SKM-1 (cell line): ENCODE results near the gene BABAM2.

ENCODE experiments used
- DNase-seq: peaks from one replicate; lab custom pipeline; 2025; ENCODE audit not compliant: unreplicated experiment; lab: John Stamatoyannopoulos, UW

The BABAM2 gene

DNA sequence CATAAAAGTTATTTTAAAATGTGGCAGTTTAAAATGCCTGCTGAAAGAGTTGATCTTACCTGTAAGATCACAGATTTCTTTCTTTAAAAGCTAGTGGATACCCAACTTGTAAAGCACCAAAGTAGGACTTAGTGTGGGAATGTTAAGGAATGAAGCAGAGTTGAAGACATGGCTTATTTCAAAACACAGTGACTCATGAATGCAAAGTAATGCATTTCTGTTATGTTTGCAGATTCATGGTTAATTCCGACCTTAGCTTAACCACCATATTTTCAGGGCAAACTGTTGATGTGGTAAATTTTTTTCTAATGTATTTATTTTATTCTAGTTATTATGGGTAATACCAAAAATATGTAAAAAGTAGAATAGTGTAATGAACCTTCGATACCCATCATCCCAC is 295.4 kb downstream of the BABAM2 start:
- no peak for DNase-seq

DNA sequence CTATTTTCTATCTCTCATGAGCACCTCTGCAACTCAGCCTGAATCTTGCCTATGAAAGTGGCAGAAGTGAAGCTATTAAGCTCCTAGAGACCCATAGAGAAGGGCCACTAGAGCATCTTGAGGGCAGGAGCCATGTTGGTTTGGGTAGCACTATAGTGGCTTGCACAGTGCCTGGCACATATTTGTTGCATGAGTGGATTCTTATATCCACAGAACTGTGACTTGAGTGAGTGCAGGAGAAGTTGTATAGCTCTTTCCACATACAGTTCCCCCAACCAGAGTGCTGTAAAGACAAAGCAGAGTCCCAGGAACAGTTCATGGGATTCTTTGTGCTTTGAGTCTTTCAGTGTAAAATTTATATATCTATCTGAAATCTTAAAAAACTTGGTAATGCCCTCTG is 296.7 kb downstream of the BABAM2 start:
- DNase-seq: no peak

DNA sequence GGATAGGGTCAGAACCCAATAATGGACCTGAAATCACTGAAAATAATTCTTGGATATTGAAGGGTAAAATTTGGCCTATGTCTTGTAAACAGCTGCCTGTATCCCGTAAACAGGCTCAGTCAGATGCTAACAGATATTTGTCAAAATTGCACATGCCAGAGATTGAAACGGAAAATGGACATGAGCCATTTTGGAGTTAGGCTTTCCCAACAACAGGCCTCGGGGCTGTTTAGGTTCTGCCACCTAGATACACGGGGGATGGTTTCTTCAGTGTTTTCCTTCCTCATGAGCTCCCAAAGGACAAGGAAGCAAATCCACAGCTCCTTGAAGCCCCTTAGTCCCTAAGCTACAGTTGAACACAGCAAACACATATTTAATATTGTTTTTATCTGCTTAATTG is 297.9 kb downstream of the BABAM2 start:
- DNase-seq: no peak

DNA sequence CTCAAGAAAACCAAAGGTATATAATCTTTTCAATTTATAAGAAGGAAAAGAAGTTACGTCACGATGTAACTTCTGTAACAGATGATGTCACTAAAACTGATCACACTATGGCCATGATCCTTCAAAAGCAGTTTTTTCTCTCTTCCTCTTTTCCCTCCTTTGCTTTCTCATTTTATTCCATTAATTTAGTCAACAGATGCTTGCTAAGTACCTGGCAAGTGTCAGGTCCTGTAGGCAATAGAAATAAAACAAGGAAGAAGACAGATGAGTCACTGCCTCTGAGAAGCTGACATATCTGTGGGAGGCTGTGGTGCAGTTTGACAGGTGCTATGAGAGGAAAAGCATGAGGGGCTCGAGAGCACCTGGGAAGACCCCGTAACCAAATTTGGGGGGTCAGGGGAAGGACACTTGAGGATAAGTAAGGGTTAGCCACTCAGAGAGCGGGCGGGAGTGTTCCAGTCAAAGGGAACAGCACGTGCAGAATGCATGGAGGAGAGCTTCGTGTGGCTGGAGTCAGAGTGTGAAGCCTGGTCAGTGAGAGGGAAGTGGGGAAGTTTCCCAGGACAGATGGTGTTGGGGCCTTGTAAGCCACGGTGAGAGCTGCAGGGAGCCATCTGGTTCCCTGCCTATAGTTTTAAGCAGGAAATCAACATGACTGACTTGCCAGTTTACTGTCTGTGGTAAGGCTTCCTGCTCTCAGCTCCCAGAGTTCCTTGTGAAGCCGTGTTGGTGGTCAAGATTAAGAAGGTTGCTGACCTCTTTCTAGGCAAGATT is 303.3 kb downstream of the BABAM2 start:
- no peak for DNase-seq

DNA sequence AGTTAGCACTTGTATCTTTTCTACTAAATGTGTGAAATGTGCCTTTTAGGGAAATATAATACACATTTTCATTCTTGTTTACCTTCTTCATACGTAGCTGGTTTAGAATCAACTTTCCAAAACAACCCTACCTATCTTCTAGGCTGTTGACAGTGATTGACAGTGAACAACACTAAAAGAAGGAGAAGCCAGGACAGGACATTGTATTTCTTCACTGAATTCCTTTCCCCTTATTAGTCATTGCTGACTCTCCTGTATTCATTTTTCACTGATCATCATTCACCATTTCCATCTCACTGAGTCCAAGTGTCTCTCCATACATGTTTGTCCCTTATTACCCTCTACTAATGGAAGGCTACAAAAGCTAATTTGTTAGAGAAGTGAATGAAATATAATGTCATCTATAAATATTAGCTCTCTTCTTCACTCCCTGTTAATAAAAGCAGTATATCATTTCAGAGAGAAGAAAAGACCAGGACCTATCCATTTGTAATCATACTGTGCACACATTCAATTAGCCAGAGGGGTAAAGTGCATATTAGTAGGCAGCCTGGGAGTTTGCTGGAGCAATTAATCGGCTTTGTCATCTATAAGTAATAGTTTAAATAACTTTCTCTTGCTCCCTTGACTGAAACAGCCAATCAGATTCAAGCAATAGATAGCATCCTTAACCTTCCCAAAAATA is 309.6 kb downstream of the BABAM2 start:
- no peak for DNase-seq

DNA sequence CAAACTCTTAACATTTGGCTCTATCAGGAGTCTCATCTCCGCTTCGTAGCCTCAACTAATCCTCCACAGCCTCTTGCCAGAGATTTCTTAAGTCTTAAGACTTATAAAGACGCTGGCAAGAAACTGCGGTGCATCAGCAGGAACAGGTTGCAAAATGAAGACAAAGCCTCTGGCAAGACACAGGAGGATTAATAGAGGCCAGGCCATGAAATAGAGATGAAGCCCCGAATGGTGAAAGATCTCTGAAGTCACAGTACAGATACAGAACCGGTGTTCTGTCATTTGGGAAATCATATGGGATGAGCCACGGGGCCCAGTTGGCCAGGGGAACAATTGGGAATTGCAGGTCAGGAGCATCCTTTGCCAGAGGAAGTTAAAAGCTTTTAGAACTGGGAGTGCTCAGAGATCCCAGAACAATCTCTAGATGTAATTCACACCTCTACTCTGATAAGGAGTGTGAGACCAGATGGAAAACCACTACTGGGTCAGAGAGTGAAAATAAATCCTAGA is 311.2 kb downstream of the BABAM2 start:
- no peak for DNase-seq

DNA sequence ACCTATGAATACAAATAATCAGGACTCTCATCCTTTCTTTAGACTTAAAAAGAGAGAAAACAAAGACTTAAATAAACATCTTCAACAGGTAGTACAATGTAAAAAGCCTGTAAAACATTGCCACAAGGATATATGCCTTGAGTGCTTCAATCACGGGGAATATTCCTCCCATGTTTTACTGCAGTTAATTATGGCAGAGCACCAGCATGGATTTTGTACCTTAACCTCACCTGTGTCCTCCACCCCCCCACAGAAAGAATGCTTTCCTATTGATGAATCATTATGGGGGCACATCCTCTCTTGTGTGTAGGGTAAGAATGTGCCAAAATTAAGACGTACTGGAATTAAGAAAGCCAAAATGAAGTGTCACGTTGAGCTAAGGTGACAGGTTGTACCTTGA is 312.2 kb downstream of the BABAM2 start:
- no peak for DNase-seq

DNA sequence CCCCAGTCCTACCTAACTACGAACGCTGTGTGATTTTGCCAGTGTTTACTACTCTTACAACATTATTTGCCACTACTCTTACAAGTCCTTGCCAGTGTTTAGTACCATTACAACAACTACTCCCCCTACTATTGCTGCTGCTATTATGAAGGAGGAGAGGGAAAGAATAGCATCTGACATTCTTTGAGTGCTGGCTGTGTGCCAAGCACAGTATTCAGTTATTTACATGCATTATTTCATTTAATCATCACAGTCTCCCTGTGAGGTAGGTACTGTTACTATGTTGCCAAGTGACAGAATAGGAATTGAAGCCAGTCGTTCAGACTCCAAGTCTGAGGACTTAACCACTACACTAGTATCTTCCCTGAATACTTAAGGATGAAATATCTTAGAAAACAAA is 316.2 kb downstream of the BABAM2 start:
- DNase-seq: no peak

DNA sequence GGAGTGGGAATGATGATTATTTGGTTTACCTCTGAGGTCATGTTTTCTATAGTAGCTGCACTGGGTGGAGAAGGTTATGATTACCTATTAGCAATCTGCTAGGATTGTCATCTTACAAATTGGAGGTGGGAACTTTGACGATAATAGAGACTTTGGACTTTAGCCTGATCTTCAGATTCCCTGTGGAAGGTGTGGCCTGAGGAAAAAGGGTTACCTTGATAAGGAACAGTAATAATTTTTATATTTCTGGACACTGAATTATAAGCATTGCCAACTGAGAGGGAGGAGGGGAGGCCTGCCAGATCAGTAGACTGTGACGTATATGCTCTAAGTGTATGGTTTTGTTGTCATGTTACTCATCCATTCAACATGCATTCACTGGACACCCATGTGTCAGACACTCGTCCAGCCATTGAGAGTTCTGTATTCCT is 318.7 kb downstream of the BABAM2 start:
- no peak for DNase-seq

DNA sequence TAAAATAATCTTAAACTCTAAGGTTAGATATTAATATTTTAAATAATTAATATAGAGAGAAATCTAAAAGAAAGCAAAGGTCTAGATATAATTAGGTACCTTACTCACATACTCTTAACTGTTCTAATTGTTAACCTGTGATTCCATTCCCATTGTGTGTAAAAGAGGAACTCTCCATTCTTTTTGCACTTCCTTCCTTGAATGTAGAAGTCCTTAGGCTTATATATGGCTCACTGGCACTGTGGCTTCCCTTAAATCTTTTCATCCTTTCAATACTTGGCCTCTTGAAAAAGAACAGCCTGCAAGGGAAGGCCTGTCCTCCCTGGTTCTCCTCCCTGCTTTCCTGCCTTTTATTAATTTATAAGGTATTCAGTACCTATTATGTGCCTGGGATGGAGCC is 319.3 kb downstream of the BABAM2 start:
- DNase-seq: no peak

DNA sequence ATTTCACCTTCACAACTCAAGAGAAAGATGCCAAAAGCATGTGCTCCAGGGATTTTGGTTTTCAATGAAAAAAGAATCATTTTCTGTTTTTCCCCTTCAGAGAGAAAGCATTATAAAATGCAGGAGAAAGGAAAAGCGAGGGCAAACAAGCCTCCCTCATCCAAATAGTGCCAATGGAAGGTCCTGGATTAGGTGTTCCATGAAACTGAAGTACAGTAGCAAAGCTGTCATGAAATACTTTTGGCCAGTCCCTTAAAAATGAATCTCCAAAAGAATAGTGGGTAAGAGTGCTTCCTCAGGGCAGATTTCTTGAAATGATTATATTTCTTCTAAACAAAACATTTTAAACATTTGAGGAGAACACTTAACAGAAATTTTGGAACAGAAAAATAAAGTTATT is 320.0 kb downstream of the BABAM2 start:
- DNase-seq: no peak

DNA sequence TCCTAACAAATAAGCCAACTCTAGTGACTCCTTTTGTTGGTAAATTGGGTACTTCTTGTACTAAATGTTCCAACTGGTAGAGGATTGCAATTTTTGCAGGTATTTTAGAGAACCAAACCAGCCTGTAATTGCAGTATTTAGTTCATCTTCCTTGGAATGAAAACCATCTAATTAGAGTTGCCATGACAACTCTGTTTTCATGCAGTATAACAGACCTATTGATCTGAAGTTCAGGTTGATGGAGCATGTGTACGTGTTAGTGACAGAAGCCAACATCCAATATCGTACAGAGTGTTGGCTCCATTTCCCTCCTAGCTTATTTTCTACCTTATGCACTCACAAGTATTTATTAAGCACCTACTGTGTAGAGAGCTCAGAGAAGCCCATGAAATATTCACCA is 325.8 kb downstream of the BABAM2 start:
- no peak for DNase-seq

DNA sequence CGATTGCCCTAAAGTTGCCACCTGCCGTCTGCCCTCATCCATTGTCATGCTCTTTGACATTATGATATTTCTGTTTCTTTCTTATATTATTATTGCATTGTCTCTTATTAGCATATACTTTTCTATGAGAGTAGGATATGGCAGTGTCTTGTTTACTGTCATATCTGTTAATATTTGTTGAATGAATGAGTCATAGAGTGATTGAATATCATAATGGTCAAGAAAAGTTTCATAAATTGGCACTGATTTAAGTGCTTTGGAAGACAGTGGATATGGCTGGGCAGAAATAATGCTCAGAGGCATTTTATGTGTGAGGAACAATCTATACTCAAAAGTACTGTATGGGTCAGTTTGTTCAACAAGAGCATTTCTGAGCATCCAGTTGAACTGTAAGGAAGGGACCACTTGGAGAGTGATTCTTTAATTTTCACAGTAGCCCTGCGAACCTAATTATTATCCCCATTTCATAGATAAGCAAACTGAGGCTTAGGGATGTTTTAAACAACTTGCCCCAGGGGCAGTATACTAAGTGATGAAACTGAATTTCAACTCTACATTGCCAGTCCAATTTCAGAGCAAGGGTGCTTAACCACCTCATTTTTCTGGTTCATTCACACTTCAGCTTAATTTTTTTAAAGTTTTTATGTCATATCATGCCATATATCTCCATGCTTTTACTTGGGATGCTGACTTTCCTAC is 326.7 kb downstream of the BABAM2 start:
- DNase-seq: no peak

DNA sequence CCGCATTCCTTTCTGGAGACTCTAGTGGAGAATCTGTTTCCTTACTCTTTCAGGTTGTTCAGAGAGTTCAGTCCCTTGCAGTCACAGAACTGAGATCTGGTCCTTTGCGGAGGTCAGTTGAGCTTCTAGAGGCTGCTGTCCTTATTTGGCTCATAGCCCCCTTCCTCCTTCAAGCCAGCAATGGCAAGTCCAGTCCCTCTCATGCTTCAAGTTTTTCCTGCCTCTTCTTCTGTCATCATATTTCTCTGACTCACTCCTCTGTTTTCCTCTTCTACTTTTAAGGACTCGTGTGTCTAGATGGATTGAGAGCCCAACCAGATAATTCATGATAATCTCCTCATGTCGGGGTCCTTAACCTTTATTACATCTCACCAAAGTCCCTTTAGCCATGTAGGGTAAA is 328.6 kb downstream of the BABAM2 start:
- DNase-seq: no peak

DNA sequence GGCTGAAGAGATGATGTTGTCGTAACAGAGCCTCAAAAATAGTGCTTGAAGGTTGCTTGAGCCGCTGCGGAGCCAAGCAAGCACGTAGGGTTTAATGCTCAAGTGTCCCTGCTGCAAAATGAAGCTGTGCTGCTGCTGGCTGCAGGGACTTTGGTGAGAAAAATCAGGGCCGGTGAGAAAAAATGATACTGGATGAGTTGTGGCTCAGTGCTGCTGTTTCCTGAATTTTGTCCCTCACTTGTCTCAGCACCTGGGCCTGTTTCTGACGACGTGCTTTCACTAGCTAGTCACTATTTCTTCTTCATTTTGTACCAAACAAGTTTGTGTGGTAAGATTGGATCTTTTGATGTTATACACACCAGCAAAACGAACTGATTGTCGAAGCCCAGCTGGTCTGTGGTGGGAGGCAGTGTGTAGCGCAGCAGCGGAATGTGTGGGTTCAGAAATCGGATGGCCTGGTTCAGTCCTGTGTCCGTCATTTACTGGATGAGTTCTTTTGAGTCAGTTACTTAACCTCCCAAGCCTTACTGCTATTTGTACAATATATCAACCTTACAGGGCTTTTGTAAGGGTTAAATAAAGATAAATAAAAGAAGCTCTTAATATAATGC is 329.3 kb downstream of the BABAM2 start:
- DNase-seq: no peak

DNA sequence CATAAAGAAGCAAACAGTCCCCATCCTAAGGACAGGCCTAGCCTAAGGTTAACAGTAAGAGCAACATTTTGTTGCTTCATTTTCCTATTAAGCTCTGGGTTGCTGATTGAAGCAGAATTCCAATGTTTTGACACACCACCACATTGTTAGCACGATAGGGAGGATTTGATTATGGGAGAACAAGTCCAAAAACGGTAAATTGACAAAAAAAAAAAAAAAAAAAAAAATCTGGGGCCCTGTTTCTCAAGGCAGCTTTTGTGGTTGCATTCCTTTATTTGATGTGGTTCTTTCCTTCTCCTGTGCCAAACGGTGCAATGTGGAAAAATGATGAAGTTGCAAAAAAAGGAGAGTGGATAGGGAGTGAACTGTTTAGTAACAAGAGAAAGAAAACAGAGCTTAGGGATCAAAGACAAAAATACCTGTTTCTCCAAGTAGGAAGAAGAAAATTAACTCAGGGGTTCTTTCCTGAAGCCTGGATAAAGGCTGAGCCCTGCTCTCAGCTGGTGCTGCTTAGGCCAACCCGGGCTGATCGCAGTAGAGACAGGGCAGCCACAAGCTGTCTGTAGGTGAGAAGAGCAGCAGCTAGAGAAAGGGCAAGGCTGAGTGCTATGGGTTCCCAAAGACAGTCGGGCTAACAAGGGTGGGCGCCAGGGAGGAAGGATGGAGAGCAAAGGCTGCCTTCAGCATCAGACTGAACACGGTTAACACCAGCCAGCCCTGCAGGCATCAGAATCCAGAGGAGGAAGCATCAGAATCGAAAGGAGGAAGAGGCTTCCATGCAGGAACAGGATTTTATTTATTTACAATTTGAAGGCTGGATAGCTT is 334.3 kb downstream of the BABAM2 start:
- no peak for DNase-seq

DNA sequence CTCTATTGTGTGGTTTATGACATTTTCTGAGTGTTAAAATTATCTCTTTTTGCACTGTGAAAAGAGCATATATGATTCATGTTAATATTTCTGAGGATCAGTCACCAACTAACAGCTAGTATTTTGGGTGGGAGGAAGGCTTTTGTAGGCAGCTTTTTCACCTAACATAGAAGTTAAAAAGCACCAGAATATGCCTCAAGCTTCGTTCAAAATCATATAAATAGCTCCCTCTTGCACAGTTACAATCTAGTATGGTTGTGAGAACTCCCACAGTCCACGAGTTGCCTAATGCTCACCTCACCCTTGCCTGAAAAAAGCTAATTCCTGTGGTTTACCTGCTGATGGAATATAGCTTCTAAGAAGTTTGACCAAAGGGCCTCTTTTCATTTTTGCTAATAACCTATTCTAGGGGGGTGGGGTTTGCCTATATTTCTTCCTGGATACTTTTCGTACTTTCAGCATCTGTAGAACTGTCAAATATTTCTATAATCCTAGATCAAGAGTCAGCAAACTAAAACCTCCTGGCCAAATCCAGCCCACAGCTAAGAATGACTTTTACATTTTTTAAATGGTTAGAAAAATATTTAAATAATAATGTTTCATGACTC is 335.0 kb downstream of the BABAM2 start:
- no peak for DNase-seq

DNA sequence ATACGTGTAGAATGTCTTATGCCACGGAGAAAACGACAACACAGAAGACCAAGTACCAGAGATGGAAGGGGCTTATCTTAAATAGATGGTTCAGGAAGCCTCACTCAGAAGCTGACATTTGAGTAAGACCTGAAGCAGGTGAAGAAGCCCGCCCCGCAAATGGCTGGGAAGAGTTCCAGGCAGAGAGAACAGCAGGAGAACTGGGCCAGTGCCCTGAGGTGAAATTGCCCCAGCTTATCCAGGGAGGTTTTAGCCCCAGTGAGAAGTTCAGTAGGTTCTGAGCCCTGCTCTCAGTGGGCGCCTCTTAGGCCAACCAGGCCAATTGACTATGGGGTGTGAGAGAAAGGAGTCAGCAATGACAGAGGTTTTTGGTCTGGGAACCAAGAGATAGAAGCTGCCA is 336.0 kb downstream of the BABAM2 start:
- no peak for DNase-seq

DNA sequence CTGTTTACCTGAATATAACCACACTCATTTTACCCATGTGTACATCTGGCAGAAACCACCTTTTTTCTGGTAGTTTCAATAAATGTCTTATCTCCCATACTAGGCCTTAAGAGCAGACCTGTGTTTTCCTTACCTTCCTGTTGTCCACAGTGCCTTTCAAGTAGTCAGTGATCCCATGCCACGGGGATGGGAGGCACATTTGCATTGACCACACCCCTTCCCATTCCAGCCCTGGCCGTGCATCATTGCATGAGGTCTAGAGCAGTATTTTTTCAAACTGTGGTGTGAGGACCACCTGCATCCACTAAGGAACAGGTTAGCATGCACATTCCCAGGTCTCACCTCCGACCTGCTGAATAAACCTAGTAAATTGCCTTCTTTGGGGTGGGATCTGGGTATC is 337.0 kb downstream of the BABAM2 start:
- DNase-seq: no peak

DNA sequence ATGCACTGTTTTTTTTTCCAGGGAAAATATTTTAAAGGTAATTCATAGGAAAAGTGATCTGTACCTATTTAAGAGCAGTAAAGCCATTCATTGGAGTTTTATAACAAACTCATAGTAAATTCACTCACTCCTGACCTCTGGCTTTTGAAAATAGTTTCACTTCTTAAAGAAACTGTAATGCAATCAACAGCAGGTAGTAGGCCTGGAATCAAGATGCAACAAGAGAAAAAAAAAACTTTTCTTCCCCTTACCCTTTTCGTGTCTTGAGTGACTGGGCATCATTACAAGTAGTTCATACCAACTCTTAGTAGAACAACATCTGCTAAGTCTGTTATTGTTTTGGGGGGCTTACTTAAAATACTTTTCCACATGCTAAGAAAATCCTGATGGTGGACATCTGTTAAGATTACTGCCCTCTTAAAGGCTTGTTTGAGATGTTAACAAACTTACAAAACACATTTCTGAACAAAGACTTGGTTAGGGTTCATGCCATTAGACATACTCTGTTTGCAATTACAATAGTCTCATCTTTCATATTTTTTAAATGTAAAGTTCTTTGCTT is 338.0 kb downstream of the BABAM2 start:
- DNase-seq: no peak
